ENCODE data around the gene CHRND.

Gene CHRND

DNA sequence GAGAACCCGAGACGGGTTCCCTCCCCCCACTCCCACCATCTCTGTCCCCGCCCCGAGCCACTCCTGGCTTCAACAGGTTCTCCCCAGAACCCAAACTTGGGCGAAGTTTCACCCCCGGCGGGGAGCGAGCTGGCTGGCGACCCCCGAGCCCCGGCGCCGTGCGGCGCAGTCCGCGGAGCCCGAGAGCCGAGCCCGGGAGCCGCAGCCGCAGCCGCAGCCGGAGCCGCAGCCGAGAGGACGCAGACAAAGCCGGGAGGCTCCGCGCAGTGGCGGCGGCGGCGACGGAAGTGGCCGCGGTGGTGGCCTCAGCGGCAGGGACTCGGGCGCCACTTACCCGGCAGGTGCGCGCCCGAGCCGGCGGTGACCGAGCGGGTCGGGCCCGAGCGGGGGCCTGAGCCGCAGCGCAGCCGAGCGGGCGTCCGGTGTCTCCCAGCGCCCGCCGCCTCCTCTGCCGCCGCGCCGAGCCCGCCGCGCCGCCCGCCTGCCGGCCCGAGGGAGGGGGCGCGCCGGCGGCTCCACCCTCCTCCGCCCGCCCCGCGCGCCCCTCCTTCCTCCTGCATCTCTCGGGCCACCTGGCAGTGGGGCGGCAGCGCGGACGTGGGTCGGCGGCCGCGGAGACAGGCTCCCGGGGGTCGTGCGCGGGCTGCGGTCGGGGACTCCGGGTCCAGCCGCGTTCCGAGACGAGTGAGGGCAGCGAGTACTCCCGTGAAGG lies 38.4 kb upstream of the CHRND start, which contains the start of gene ECEL1:
ECEL1 (minus strand) TSS at position 450 of the 712 bp plus-strand sequence. CDS start 1,181 bp downstream, outside the sequence.
- no peak for DNase-seq (ENCODE audit: low read depth, low spot score)

DNA sequence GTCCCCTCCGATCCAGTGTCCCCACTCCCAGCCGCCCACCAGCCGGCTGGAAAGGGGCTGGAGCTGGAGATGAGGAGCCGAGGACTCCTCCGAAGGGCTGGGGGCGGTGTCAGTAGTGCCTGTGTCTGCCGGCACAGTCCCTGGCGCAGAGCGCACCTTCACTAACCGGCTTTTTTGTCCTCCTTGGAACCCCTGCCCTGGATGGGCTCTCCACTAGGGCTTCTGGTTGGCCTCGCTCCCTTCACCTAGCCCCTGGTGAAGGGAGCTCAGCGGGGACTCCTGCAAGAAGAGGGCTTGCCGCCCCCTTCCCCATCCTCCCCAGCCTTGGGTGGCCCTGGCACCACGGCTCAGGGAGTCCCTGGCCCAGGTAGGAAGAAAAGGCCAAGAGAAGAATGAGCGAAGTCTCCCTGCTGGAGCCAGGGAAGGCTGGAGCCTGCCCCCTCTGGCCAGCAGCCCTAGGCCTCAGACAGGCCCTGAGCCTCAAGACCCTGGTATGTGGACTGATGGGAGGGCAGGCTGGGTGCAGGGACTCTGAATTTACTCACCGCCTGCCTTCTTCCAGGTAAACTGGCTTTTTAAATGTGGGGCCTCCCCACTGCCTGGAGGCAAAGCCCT lies 37.8 kb upstream of the CHRND start:
- no peak for DNase-seq (ENCODE audit: low read depth, low spot score)

DNA sequence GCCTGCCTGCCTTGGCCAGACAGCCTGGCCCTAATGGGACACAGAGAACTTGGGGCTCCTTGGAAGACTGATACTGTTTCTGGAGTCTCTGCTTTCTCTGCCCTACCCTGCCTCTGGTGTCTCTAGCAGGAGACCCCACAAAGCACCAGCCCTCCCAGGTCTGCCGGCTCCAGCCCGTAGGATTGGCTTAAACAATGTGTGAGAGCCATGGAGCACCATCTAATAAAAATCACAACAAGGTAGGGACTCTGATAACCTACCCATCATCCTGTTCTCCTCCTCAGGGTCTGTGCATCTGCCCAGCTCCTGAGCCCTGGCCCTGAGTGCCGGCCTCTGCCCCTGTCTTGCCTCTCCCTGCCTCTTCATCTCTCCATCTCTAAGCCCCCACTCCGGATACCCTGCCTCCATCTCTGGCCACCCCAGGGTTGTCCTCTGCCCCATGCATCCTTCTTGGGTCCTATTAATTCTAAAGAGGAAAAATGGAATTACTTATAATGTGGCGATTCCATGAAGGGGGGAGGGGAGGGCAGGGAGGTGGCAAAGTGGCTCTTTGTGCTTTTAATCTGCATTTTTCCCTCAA lies 37.1 kb upstream of the CHRND start:
- no peak for DNase-seq (ENCODE audit: low read depth, low spot score)

DNA sequence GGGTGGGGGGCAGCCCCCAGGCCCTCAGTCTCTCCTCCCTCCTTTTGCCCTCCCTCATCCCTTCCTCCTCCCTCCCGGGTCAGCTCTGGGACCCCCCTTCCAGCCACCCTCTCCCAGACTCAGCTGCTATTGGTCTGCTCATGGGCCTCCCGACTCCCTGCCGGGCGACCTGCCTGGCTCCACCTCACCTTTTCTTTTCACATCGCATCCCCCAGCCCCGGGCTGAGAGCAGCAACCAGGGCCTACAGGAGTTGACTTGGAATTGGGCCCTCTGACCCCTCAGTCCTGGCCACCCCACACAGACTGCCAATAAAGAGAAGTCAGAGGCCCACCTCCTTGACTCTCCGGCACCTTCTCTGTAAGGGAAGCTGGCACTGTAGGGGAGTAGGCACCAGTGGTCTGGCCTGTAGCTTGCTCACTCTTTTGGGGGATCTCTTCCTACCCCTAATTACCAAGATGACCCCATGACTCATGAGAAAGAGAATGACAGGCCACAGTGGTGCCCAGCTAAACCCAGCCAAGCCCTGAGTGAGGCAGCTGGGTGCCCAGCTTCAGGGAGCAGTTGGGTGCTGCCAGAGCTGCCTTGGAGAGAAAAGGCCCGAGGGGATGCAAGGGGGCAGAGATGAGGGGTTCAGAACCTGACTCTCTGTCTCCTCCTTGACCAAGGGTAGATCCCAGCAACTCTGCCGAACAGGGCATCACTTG lies 36.3 kb upstream of the CHRND start:
- DNase-seq (ENCODE audit: low read depth, low spot score): no peak

DNA sequence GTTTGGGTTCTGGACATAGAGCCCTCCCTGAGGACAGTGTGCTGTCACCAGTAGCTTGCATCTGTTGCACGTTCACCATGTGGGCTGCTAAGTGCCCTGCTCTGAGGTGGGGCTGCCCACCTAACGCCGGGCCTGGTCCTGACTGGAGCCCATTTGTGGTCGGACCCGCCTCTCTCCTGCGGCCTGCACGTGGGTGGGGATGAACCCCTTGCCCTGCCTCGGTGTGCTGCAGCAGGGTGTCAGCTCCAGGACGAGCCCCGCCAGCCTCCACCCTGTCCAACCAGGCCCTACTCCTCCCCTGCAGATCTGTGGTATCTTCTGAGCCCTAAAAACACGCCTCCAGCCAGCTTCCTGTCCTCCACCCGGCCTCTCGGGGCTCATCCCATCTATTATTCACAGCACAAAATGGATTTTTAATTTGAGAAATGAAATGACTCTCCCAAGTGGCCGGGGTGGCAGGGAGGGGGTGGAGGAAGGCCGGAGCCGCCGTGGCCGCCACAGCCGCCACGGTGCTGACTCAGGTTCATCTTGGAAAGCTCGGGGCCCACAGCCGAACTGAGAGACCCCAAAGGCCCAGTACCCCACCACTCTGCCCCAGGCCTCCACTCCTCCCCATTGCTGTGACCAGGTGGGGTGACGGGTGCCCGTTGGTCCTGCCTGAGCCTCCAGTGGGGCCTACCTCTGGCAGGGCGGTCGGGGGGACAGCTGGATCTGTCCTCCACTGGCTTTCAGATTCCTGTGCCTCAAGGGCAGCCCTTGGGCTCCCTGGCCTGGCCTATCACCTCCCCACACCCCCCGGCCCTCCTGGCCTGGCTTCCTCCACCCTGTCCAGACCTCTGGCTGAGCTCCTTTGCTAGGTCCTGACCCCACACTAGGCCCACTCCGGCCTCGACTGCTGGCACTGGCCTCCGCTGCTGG lies 35.5 kb upstream of the CHRND start:
- no peak for DNase-seq (ENCODE audit: low read depth, low spot score)

DNA sequence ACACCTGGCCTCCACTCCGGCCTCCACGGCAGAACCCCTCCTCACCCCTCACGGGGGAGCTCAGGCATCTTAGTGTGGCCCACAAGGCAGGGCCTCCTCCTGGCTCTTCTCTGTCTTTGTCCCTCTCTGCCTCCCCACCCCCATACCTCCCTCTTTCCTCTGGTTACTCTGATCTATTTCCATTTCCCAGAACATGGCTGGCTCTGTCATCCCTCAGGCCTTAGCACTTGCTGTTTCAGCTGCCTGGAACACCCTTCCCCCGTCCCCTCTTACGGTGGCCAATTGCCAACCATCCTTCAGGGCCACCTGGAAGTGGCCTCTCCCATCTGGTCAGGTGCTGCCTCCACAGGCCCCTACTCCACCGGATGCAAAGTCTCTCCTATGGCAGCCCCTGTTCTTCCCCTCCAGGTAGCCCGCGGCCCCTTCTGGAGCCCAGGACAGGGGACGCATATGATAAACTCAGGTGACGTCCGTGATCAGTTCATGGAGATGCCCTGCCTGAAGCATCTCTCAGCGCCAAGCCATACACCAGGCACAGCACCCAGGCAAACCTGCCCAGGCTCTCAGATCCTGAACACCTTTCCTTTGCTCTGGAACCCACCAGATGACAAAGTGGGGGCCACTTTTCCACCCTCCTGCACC lies 34.7 kb upstream of the CHRND start:
- DNase-seq (ENCODE audit: low read depth, low spot score): no peak

DNA sequence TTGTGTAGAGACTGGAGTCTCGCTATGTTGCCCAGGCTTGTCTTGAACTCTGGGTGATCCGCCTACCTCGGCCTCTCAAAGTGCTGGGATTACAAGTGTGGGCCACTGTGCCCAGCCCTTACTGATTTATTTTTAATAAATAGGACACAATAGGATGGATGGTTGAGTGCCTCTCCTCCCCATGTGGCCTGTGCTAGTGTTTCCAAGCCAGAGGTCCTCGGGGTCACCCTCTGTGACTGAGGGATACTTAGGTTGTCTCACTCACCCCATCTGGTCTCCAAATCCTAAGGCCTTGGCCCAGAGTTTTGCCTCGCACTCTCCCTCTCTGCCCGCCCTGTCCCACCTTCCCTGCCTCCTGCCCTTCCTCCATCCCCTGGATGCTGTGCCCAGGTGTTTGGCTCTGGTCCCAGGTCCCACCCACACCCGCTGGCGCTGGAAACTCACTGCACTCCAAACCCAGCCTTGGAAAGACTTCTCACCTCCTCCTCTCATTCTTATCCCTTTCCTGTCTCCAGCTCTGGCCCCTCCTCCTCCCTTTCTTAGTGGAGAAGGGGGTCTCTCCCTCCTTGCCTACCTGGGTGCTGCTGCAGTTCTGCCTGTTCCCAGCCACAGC lies 33.6 kb upstream of the CHRND start:
- no peak for DNase-seq (ENCODE audit: low read depth, low spot score)

DNA sequence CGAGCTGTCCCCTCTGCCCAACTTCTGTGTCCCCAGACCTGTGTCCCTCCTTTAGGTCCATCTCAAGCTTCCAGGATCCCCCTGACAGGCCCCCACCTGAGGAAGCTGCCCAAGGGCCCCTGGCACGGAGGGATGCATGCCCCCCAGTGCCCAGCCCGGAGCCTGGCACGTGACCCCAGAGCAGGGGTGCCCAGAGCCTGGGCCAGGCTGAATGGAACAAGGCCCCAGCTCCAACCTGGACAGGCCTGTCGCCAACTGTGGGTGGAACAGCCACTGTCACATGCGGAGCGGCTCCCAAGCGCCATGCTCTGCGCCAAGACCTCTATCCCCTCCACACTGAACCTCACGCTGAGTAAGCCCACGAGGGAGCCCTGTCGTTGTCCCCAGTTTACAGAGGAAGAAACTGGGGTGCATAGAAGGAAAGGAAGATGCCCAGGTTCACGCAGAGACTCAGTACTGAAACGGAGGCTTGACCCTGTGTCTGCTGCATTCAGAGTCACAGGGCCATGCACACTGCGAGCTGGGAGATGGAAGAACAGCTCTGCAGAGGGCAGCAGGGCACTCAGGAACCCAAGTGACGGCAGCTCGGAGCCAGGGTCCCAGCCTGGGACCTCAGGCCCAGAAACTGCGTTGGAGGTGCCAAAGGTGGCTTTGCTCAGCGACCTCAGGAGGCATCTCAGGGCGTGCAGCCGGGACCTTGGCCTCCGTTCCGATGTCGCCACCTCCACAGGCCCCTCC lies 32.8 kb upstream of the CHRND start:
- DNase-seq (ENCODE audit: low read depth, low spot score): no peak

DNA sequence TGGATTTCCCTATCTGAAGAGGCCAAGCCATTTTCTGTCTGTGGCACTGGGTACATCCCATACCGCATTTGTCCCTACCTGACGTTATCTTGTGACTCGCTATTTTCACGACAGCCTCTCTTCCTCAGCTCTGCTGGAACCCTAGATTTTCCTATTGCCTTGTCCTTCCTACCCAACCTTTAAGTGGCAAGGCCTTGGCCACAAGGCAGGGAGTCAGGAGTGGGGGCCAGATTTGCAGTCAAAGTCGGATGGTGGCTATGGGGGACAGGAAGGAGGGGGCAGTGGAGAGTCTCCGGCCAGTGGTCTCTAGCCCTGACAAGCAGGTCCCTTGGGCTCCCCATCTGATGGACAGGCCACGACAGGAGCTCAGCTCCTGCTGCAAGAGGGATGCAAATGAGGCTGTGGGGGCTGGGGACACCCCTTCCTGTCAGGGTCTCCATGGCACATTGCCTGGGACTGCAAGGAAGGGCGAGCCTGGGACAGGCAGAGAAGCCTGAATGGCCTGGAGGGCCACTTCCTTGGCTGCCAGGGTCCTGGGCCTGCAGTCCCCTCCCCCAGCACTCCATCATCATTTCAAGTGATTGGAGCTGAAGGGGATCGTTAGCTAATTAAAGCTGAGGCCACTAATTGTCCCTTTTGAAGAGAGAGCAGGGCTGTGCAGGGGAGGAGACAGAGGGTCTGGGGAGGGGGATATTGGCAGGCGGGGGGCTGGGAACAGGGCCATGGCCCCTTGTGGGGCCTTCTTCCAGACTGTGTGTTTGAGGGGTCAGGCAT lies 32.1 kb upstream of the CHRND start:
- DNase-seq (ENCODE audit: low read depth, low spot score): no peak

DNA sequence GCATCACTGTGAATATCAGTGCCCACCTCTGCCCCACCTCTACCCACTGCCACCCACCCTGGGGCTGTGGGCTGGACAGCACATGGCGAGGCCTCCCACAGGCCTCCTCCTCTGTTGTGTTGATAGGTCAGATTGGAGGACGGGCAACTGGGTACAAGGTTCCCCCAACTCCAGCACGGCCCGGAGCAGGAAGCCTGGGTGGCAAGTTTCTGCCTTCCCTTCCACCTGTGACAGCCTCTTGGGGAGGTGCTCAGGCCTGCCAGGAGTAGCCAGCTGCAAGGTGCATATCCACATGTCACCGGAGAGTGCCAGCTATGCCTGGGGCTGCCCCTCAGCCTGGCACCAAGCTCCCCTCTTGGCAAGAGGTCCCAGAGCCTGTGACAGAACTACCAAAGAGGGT lies 31.4 kb upstream of the CHRND start:
- no peak for DNase-seq (ENCODE audit: low read depth, low spot score)

DNA sequence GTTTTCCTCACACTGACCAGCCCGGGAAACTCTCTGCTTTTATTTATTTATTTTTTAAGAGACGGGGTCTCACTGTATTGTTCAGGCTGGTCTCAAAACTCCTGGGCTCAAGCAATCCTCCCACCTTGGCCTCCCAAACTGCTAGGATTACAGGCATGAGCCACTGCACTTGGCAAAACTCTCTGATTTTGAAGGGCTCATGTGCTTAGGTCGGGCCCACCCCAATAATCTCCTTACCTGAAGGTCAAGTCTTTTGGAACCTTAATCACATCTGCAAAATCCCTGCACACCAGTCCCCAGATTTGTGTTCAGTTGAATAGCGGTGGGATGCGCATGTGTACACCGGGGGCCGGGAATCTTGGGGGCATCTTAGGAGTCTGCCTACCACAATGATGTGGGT lies 30.7 kb upstream of the CHRND start:
- DNase-seq (ENCODE audit: low read depth, low spot score): no peak

DNA sequence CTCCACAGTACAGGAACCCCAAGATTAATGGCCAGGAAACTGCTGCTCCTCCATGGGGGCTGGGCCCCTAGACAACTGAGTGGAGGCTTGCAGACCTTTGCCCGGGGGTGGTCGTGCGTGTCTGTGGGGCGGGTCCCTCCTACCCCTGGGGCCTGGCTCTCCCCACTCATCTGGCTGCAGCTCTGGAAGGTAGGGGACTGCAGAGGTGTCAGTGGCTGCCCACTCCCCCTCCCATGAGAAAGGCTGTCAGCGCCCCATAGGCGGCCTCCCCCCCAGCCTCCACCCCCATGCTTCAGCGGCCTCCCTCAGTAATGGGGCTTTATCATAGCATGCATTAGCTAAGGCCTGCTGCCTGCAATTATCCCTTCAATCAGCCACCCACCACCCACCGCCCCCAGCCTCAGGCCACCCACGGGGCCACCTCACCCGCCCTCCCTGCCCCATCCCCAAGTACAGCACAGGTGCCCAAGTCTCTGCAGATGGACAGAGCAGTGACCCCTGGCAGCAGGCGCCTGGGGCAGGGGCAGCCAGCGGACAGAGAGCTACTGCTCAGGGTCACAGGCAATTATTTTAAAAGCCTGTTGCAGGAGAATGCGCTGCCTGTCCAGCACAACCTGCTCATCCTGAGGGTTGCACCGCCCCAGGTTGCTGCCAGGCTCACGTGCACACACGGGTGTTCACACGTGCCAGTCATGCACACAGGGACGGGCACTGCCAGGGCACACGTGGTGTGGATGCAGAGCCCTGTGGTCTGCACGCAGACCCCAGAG lies 29.3 kb upstream of the CHRND start:
- no peak for DNase-seq (ENCODE audit: low read depth, low spot score)

DNA sequence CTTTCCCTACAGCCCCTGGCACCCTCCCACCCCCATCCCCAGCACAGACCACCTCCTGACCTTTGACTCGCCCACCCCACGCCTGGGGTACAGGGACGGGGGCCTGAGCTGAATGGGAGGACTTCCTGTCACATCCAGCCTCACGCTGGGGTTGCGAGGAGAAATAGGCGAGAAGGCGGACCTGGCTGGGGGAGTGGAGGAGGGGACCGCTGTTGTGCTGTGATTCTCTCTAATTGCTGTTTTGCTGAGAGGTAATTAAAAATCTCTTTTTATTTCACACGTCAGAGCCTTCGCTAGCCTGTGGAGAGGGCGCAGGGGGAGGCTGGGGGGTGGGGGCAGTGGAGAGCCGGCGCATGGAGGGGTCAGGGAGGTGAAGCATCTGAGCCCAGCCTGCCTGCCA lies 28.6 kb upstream of the CHRND start:
- DNase-seq (ENCODE audit: low read depth, low spot score): no peak

DNA sequence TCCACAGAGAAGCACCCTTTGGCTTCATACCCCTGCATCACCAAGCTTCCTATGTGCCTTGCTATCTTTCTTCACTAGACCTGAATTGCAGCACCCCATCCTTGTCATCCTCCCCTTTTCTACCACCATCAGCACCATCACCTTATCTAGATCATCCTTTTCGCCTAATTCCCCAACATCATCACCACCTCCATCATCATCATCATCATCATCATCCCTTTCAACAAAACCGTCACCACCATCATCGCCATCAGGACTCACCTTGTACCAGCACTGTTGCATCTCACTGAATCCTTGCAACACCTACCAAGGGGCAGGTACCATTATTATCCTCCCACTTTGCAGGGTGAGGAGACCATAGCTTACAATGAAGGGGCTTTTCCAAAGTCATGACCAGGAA lies 27.5 kb upstream of the CHRND start:
- DNase-seq (ENCODE audit: low read depth, low spot score): no peak

DNA sequence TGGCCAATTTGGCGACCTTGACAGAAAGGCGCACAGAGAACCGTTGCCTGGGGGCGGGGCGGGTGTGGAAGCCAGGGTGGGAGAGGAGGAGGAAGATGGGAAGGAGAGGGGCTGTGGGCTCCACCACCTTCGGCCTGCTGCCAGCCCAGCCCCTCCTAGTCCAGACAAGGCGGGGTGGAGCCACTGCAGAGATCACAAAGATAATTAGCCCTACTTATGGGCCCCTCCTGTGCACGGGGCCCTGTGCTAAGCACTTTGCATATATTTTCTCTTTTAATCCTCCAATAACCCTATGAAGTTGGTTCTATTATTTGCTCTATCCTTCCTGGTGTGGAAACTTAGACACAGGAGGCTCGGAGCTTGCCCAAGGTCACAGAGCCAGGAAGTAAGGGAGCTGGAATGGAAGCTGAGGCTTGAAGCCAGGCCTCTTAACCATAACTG lies 24.6 kb upstream of the CHRND start:
- no peak for DNase-seq (ENCODE audit: low read depth, low spot score)

DNA sequence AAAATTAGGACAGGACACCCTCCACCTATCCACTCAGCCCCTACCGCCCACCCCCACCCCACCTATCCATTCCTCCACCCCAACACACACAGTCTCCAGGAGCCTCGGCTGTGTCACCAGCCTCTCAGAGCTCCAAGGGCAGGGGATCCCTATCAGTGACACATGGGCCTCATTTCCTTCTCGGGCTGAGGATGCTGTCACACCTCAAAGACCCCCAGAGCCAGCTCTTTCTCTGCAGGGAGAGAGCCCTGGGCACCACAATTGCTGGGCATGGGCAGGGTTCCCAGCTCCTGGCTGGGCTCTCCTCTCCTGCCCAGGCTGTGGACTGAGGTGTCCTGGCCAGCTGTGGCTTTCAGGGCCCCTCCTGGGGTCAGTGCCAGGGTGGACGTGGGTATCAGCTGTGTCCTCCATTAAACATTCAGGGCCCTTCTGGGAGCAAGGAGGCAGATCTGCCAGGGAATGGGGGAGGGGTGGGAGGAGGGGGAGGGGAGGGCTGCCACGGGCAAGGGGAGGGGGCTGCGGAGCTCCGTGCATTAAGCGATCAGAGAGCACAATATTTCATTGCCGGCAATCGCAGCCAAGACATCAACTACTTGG lies 24.1 kb upstream of the CHRND start:
- DNase-seq (ENCODE audit: low read depth, low spot score): no peak

DNA sequence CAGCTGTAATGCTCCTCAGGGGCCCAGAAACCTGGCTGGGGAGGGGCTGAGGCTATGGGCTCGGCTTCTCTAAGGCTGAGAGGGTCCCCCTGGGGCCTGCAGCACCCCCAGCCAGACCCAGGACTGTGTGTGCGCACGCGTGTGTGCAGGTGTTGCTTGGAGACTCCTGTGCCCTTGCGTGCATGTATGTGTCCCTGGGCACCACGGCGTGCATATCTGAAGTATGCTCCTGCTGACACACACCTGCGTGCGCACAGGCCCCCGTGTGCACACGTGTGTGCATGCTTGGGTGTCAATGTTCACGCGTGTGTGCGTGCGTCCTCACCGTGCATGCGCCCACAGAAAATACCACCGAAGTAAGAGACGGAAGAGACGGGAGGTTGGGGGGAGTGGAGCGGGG lies 23.4 kb upstream of the CHRND start:
- no peak for DNase-seq (ENCODE audit: low read depth, low spot score)

All from smooth muscle cell of the brain vasculature (primary cell).